Common myeloid progenitor, CD34-positive (primary cell): ENCODE results near the gene CNOT4.
"Not testable (repeated sequence)": the region's sequence is repeated elsewhere in the genome, so short reads cannot be mapped to it uniquely, and the experiment has no call there.

Experiments
- CTCF ChIA-PET: fragments of 350-600 bp; sonication (Branson Sonifier 250); formaldehyde crosslinking; loops from one replicate; lab custom pipeline; 2021; ENCODE audit warnings: antibody characterized with exemption; lab: Charles Lee
- POLR2A ChIA-PET: fragments of 350-600 bp; sonication (Branson Sonifier 250); formaldehyde crosslinking; loops from one replicate; lab custom pipeline; 2021; ENCODE audit warnings: antibody characterized with exemption; lab: Charles Lee
- DNase-seq, 3 donors: peaks; one replicate each; pipeline versions ENCODE4 v3.0.0 to v3.0.0-alpha.2; 2013
- H3K27ac ChIP-seq, 2 experiments: 1 replicate in 1 of 2; 2 replicates in 1 of 2; pipeline ENCODE4 v1.7.0; 2013; ENCODE audit warnings: inconsistent platforms in 2 of 2, low read length in 2 of 2, mild to moderate bottlenecking in 2 of 2, low read depth in 1 of 2, moderate library complexity in 1 of 2; ENCODE audit not compliant: severe bottlenecking in 2 of 2, insufficient read depth in 1 of 2, poor library complexity in 1 of 2
- H3K27me3 ChIP-seq, 5 experiments: replicated peaks in 2 of 5; 1 replicate in 3 of 5; 2 replicates in 2 of 5; pipeline versions ENCODE4 v1.6.1 to v1.7.0; 2013; ENCODE audit warnings: low read length in 4 of 5, mild to moderate bottlenecking in 2 of 5, moderate library complexity in 2 of 5, inconsistent platforms in 1 of 5; ENCODE audit not compliant: insufficient read depth in 5 of 5, control insufficient read depth in 4 of 5
- H3K36me3 ChIP-seq, 4 experiments: 1 replicate in 2 of 4; 2 replicates in 2 of 4; pipeline versions ENCODE4 v1.6.1 to v1.7.0; 2013; ENCODE audit warnings: low read length in 3 of 4, control low read depth in 1 of 4, mild to moderate bottlenecking in 1 of 4; ENCODE audit not compliant: control insufficient read depth in 4 of 4, insufficient read depth in 4 of 4
- H3K4me1 ChIP-seq, 4 experiments: 1 replicate in 3 of 4; 2 replicates in 1 of 4; pipeline versions ENCODE4 v1.6.1 to v1.7.1; 2013; ENCODE audit warnings: low read length in 3 of 4, mild to moderate bottlenecking in 3 of 4, control low read depth in 1 of 4, inconsistent platforms in 1 of 4, moderate library complexity in 1 of 4; ENCODE audit not compliant: control insufficient read depth in 4 of 4, insufficient read depth in 4 of 4; ENCODE audit errors: control extremely low read depth in 1 of 4
- H3K4me3 ChIP-seq, 7 experiments: 1 replicate in 4 of 7; 2 replicates in 3 of 7; pipeline versions ENCODE4 v1.5.1 to v1.7.0; 2013; ENCODE audit warnings: mild to moderate bottlenecking in 7 of 7, low read length in 6 of 7, moderate library complexity in 6 of 7, inconsistent platforms in 2 of 7, low read depth in 2 of 7, control low read depth in 1 of 7; ENCODE audit not compliant: insufficient read depth in 4 of 7, control insufficient read depth in 1 of 7; ENCODE audit errors: extremely low read depth in 1 of 7
- H3K9me3 ChIP-seq, 5 experiments: 1 replicate in 4 of 5; 2 replicates in 1 of 5; pipeline versions ENCODE4 v1.6.1 to v1.7.1; 2013; ENCODE audit warnings: low read length in 4 of 5, mild to moderate bottlenecking in 2 of 5, inconsistent platforms in 1 of 5, low read depth in 1 of 5, moderate library complexity in 1 of 5; ENCODE audit not compliant: control insufficient read depth in 4 of 5, insufficient read depth in 2 of 5; ENCODE audit errors: control extremely low read depth in 1 of 5
- WGBS: methylation state at CpG from one replicate; pipeline ENCODE4 v1.1.5; 2013; ENCODE audit not compliant: insufficient coverage; 5-methylcytosine and 5-hydroxymethylcytosine counted together

CNOT4 gene

GRCh38 chr7:135353832-135354231, 156.1 kb downstream of the CNOT4 start:
- ChIA-PET POLR2A (no interaction called here), CTCF (interaction anchor here (1.5 kb wide), 1 partner anchor 12 kb away, joined by 3 read pairs; no protein-coding TSS in a partner anchor)
- WGBS: 87% methylated on average over 3 of the region's 3 CpGs
- H3K27ac ChIP-seq: no peak overlapping the region
- no peaks in the 10 kb centered on the region for H3K36me3 ChIP-seq
- no peak for DNase-seq
- H3K4me1 ChIP-seq: no peaks in the 10 kb centered on the region
- H3K9me3 ChIP-seq: no peaks in the 10 kb centered on the region
- no peaks in the 10 kb centered on the region for H3K27me3 ChIP-seq
- H3K4me3 ChIP-seq: no peak overlapping the region

GRCh38 chr7:135352285-135352684, 157.6 kb downstream of the CNOT4 start:
- POLR2A ChIA-PET: no interaction called here
- no peak for DNase-seq

GRCh38 chr7:135351070-135351469, 158.8 kb downstream of the CNOT4 start:
- H3K4me3 ChIP-seq, H3K27me3 ChIP-seq, H3K27ac ChIP-seq, DNase-seq, H3K9me3 ChIP-seq, H3K36me3 ChIP-seq, H3K4me1 ChIP-seq, CTCF ChIA-PET, POLR2A ChIA-PET: not testable (repeated sequence)
- WGBS: 97% methylated on average over 5 of the region's 9 CpGs

More at GRCh38 chr7:135352285-135352684, 157.6 kb downstream of the CNOT4 start:
- H3K36me3 ChIP-seq: no peaks in the 10 kb centered on the region
- CTCF ChIA-PET: interaction anchor here (1.4 kb wide), 1 partner anchor 77 kb away, joined by 5 read pairs; no protein-coding TSS in a partner anchor
- no peaks in the 10 kb centered on the region for H3K9me3 ChIP-seq
- H3K4me1 ChIP-seq: no peaks in the 10 kb centered on the region
- no peak overlapping the region for H3K27ac ChIP-seq
- no peak overlapping the region for H3K4me3 ChIP-seq
- WGBS: 97% methylated on average over 5 of the region's 5 CpGs
- H3K27me3 ChIP-seq: no peaks in the 10 kb centered on the region

- H3K27ac ChIP-seq: no peak overlapping the region
- POLR2A ChIA-PET: no interaction called here
- no peak overlapping the region for H3K4me3 ChIP-seq
- no peaks in the 10 kb centered on the region for H3K9me3 ChIP-seq
- H3K36me3 ChIP-seq: no peaks in the 10 kb centered on the region
- DNase-seq: no peak
- 100% methylated on average over 1 of the region's 1 CpG for WGBS
- no peaks in the 10 kb centered on the region for H3K4me1 ChIP-seq
- peaks cover 0 to 4% (median 0%) of the 10 kb centered on the region in 5 experiments for H3K27me3 ChIP-seq
- CTCF ChIA-PET: no interaction called here
Observed at GRCh38 chr7:135349746-135350145, 160.2 kb downstream of the CNOT4 start.

- Histone ChIP-seq H3K9me3 (no peaks in the 10 kb centered on the region), H3K27ac (no peak overlapping the region), H3K27me3 (peaks cover 0 to 4% (median 0%) of the 10 kb centered on the region in 5 experiments), H3K36me3 (no peaks in the 10 kb centered on the region), H3K4me3 (no peak overlapping the region), H3K4me1 (no peaks in the 10 kb centered on the region)
- ChIA-PET CTCF (interaction anchor here (1.3 kb wide), 1 partner anchor 12 kb away, joined by 3 read pairs; no protein-coding TSS in a partner anchor), POLR2A (no interaction called here)
- DNase-seq: no peak
Observed at GRCh38 chr7:135348493-135348892, 161.4 kb downstream of the CNOT4 start.

- no peaks in the 10 kb centered on the region for H3K36me3 ChIP-seq
- 86% methylated on average over 1 of the region's 2 CpGs for whole genome bisulfite sequencing
- no peaks in the 10 kb centered on the region for H3K4me1 ChIP-seq
- no peak overlapping the region for H3K27ac ChIP-seq
- POLR2A ChIA-PET: no interaction called here
- H3K9me3 ChIP-seq: no peaks in the 10 kb centered on the region
- no peak for DNase-seq
- CTCF ChIA-PET: interaction anchor here (1.0 to 2.1 kb wide), 2 partner anchors 66 to 68 kb away, joined by 3 to 6 read pairs; no protein-coding TSS in a partner anchor
- H3K27me3 ChIP-seq: peaks cover 0 to 7% (median 0%) of the 10 kb centered on the region in 5 experiments
- H3K4me3 ChIP-seq: no peak overlapping the region
Observed at GRCh38 chr7:135343361-135343760, 166.5 kb downstream of the CNOT4 start.

GRCh38 chr7:135342887-135343286, 167.0 kb downstream of the CNOT4 start:
- no peak overlapping the region for H3K27ac ChIP-seq
- no peaks in the 10 kb centered on the region for H3K4me1 ChIP-seq
- 91% methylated on average over 9 of the region's 10 CpGs for WGBS
- no peak for DNase-seq
- ChIA-PET CTCF (interaction anchor here (0.9 to 2.1 kb wide), 3 partner anchors 12 to 67 kb away, joined by 3 to 6 read pairs (median 3); no protein-coding TSS in a partner anchor), POLR2A (no interaction called here)
- peaks cover 0 to 7% (median 0%) of the 10 kb centered on the region in 5 experiments for H3K27me3 ChIP-seq
- H3K9me3 ChIP-seq: no peaks in the 10 kb centered on the region
- H3K4me3 ChIP-seq: no peak overlapping the region
- no peaks in the 10 kb centered on the region for H3K36me3 ChIP-seq
